ENCODE results near the gene CBX6.

DNA sequence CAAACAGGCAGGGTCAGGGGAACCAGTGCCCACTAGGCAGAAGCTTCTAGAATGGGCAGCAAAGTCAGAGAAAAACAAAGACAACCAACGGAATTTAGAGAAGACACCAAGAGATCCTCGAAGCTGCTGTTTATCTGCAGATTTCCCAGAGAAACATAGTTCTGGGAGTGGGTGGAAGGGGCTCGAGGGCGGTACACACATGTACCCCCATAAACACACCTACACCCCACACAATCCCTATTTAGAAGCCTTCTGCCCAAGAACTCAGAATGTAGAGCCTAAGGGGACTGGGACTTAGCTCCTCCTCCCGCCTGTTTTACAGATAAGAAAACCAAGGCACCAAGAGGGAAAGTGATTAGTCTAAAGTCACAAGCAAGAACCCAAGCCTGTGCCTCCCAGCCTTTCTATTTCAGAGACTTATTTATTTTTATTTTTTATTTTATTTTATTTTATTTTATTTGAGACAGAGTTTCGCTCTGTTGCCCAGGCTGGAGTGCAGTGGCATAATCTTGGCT, 34.5 kb downstream of the CBX6 start:
- TF ChIP-seq, protein P1, sequence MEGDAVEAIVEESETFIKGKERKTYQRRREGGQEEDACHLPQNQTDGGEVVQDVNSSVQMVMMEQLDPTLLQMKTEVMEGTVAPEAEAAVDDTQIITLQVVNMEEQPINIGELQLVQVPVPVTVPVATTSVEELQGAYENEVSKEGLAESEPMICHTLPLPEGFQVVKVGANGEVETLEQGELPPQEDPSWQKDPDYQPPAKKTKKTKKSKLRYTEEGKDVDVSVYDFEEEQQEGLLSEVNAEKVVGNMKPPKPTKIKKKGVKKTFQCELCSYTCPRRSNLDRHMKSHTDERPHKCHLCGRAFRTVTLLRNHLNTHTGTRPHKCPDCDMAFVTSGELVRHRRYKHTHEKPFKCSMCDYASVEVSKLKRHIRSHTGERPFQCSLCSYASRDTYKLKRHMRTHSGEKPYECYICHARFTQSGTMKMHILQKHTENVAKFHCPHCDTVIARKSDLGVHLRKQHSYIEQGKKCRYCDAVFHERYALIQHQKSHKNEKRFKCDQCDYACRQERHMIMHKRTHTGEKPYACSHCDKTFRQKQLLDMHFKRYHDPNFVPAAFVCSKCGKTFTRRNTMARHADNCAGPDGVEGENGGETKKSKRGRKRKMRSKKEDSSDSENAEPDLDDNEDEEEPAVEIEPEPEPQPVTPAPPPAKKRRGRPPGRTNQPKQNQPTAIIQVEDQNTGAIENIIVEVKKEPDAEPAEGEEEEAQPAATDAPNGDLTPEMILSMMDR (conservative IDR thresholded peaks at IDR 0.05; ENCODE audit: low read length), result no peak
- TF ChIP-seq EZH2phosphoT487 (IDR thresholded peaks at IDR 0.05; ENCODE audit: borderline replicate concordance), result no peak

Measured in Loucy (cell line).